ENCODE measurements around the gene TMPRSS13. TPM values are rescaled to one million over a fixed set of nuclear protein-coding genes. Genes with fewer than 3 reads are reported as not detected.

Gene TMPRSS13
- total and polyA plus RNA-seq, 9 of the 15 experiments (the other 6 are each of a cell fraction or from before 2014, with no cell fraction given), result 0.11 to 0.29 (median 0.15) TPM

DNA sequence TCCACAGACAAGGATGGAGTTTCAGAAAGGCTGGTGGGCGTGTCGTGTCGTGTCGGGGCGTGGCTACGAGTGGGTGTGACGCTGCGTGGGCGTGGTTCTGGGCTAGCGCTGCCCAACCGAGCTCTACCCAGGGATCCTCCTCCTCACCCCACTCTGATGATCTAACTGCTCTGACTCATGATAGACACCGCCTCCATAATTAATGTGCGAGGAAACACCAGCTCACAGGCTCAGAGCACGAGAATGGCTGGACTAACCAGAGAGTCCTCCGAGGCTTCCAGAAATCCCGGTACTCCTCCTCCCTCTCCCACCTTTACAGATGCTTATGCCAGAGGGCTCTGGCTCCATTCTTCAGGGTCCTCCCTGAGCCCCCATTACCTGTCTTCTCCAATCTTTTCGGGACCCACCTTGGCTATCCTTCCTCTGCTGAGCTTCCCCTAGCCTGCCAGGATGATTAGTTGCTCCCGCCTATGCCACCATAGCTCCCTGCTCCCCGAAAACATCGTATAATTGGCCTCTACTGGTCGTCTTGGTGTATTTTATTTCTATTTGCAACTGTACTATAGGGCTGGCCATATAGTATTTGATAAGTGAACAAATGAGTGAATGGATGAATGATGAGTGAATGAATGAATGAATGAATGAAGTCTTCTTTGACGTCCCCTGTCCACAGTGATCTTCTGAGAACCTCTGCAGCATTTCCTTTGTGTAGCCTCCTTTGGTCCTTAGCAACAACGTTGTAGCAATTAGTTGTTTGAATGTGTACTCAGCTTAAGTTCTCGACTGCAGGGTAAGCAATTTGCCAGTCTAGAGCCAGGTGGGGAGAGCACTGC, 21.7 kb downstream of the TMPRSS13 start (continued):
- TF ChIP-seq, protein P1, sequence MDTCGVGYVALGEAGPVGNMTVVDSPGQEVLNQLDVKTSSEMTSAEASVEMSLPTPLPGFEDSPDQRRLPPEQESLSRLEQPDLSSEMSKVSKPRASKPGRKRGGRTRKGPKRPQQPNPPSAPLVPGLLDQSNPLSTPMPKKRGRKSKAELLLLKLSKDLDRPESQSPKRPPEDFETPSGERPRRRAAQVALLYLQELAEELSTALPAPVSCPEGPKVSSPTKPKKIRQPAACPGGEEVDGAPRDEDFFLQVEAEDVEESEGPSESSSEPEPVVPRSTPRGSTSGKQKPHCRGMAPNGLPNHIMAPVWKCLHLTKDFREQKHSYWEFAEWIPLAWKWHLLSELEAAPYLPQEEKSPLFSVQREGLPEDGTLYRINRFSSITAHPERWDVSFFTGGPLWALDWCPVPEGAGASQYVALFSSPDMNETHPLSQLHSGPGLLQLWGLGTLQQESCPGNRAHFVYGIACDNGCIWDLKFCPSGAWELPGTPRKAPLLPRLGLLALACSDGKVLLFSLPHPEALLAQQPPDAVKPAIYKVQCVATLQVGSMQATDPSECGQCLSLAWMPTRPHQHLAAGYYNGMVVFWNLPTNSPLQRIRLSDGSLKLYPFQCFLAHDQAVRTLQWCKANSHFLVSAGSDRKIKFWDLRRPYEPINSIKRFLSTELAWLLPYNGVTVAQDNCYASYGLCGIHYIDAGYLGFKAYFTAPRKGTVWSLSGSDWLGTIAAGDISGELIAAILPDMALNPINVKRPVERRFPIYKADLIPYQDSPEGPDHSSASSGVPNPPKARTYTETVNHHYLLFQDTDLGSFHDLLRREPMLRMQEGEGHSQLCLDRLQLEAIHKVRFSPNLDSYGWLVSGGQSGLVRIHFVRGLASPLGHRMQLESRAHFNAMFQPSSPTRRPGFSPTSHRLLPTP (IDR thresholded peaks at IDR 0.05; ENCODE audit: borderline replicate concordance, extremely low read depth, insufficient read length), result no peak
- TF ChIP-seq, protein P2, sequence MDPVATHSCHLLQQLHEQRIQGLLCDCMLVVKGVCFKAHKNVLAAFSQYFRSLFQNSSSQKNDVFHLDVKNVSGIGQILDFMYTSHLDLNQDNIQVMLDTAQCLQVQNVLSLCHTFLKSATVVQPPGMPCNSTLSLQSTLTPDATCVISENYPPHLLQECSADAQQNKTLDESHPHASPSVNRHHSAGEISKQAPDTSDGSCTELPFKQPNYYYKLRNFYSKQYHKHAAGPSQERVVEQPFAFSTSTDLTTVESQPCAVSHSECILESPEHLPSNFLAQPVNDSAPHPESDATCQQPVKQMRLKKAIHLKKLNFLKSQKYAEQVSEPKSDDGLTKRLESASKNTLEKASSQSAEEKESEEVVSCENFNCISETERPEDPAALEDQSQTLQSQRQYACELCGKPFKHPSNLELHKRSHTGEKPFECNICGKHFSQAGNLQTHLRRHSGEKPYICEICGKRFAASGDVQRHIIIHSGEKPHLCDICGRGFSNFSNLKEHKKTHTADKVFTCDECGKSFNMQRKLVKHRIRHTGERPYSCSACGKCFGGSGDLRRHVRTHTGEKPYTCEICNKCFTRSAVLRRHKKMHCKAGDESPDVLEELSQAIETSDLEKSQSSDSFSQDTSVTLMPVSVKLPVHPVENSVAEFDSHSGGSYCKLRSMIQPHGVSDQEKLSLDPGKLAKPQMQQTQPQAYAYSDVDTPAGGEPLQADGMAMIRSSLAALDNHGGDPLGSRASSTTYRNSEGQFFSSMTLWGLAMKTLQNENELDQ (CRISPR knock-in tag; IDR thresholded peaks at IDR 0.05; ENCODE audit: borderline replicate concordance), result no peak
- TF ChIP-seq CAMTA2 (CRISPR knock-in tag; conservative IDR thresholded peaks at IDR 0.05), result no peak
- no peak for TF ChIP-seq ZNF143 (CRISPR knock-in tag; IDR thresholded peaks at IDR 0.05)
- TF ChIP-seq, protein P3, sequence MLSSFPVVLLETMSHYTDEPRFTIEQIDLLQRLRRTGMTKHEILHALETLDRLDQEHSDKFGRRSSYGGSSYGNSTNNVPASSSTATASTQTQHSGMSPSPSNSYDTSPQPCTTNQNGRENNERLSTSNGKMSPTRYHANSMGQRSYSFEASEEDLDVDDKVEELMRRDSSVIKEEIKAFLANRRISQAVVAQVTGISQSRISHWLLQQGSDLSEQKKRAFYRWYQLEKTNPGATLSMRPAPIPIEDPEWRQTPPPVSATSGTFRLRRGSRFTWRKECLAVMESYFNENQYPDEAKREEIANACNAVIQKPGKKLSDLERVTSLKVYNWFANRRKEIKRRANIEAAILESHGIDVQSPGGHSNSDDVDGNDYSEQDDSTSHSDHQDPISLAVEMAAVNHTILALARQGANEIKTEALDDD (IDR thresholded peaks at IDR 0.05), result peak; percentile 42; the same call in 1 of the 2 replicates
- no peak; the same call in 1 of the 2 replicates for TF ChIP-seq EHMT2 (IDR thresholded peaks at IDR 0.05)
- TF ChIP-seq CREB1 (IDR thresholded peaks at IDR 0.05), result peak; percentile 73
- peak; percentile 82 for TF ChIP-seq CREB1 (CRISPR knock-in tag; IDR thresholded peaks at IDR 0.05)
- TF ChIP-seq ZBTB7A (IDR thresholded peaks at IDR 0.05; ENCODE audit: borderline replicate concordance, control insufficient read depth, low read depth, low read length), result no peak
- no peak for TF ChIP-seq LARP7 (IDR thresholded peaks at IDR 0.05)
- no peak for TF ChIP-seq DDX20 (tag; IDR thresholded peaks at IDR 0.05; ENCODE audit: low read depth)
- no peak for TF ChIP-seq ZNF224 (CRISPR knock-in tag; IDR thresholded peaks at IDR 0.05)
- TF ChIP-seq, protein P4, sequence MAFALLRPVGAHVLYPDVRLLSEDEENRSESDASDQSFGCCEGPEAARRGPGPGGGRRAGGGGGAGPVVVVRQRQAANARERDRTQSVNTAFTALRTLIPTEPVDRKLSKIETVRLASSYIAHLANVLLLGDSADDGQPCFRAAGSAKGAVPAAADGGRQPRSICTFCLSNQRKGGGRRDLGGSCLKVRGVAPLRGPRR (CRISPR knock-in tag; IDR thresholded peaks at IDR 0.05), result no peak
- no peak for TF ChIP-seq TAF7 (tag; IDR thresholded peaks at IDR 0.05)
- no peak for TF ChIP-seq HNRNPK (IDR thresholded peaks at IDR 0.05; ENCODE audit: low read depth, low read length, poor library complexity, severe bottlenecking)
- TF ChIP-seq CREM (IDR thresholded peaks at IDR 0.05; ENCODE audit: low read depth), result peak; percentile 92
- TF ChIP-seq HIVEP1 (CRISPR knock-in tag; IDR thresholded peaks at IDR 0.05), result no peak
- TF ChIP-seq GABPB2 (CRISPR knock-in tag; conservative IDR thresholded peaks at IDR 0.05), result no peak
- no peak for TF ChIP-seq ZNF436 (CRISPR knock-in tag; IDR thresholded peaks at IDR 0.05)
- no peak for TF ChIP-seq SRSF7 (optimal IDR thresholded peaks at IDR 0.05; ENCODE audit: low read depth, low read length)
- TF ChIP-seq, protein P5, sequence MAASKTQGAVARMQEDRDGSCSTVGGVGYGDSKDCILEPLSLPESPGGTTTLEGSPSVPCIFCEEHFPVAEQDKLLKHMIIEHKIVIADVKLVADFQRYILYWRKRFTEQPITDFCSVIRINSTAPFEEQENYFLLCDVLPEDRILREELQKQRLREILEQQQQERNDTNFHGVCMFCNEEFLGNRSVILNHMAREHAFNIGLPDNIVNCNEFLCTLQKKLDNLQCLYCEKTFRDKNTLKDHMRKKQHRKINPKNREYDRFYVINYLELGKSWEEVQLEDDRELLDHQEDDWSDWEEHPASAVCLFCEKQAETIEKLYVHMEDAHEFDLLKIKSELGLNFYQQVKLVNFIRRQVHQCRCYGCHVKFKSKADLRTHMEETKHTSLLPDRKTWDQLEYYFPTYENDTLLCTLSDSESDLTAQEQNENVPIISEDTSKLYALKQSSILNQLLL (CRISPR knock-in tag; IDR thresholded peaks at IDR 0.05; ENCODE audit: borderline replicate concordance), result no peak

Measured in K562 (cell line).